HTERT RPE-1 (cell line): ENCODE measurements around the gene TOP1.

Experiments used
- in situ Hi-C: fragments of 300-500 bp; cut with MboI; formaldehyde crosslinking; loops from 4 replicates; pipeline ENCODE4 v1.14.3; 2020; ENCODE audit warnings: low sequenced_read_pairs

TOP1 gene

DNA sequence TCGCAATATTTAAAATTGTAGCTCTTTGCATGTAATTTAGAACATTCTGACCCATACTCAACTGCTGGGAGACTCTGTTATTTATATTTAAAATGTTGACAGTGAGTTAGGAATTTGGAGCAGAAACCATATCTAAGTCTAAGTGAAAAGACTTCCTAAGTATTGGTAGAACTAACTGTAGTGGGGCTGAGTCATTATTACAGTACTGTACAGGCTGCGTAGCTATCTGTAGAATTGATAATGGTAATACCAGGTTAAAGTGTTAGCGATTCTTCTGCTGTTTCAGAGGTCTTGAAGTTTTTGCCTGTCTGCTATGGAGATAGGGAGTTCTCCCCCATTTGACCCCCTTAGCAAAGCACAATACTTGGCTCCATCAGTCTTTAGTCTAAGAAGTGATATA lies 3.6 kb downstream of the TOP1 start:
- in situ Hi-C loops: no loop called here

DNA sequence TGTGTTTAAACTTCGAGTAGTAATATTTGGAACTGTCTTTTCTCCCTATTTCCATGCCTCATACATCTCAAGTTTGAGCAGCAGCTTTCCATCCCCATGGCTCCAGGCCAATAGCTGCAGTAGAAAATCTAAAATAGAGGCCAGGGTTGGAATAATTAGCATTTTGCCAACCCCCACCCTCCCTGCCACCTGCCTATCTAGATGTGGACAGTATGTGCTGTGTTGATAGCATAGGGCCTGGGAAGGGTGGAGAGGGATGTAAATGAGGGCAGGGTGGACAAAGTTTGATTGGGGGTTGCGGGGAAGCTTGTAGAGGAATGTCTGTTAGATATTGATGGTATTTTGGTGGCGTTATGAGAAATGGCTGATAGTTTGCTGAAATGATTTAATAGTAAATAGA lies 5.6 kb downstream of the TOP1 start:
- in situ Hi-C loops: no loop called here

DNA sequence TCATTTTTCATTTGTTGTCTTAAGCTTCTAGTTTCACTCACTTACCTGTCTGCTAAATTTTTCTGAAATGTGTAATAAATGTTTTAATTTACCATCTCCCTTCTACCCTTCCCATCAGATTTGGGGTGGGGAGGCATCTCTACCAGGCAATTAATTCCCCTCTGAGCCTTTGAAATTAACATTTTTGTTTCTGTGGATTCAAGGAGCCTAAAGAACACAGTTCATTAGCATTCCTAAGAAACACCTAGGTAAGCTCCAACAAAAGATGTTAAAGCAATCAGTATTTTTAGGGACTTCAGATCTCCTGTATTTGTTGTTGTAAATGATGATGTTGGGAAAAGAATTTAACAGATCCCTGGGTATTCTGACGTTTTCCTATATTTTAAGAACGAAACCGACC lies 6.6 kb downstream of the TOP1 start:
- in situ Hi-C loops: no loop called here

DNA sequence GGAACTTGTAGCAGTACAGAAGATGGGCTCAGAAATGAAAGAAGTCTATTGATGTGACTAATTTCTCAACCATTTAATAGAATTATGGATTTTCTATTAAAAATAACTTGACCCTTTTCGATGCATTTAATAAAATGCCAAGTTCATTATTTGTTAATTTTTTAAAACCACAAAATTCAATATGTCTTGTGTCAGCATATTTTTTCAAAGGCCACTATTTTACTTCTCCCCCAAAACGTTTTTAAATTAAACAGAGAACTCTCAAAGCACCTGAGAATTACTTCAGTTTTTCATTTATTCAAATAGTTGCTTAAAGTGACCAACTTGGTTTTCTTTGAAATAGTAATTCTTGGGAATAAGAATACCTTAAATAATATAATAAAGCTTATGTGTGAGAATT lies 8.6 kb downstream of the TOP1 start:
- in situ Hi-C loops: no loop called here

DNA sequence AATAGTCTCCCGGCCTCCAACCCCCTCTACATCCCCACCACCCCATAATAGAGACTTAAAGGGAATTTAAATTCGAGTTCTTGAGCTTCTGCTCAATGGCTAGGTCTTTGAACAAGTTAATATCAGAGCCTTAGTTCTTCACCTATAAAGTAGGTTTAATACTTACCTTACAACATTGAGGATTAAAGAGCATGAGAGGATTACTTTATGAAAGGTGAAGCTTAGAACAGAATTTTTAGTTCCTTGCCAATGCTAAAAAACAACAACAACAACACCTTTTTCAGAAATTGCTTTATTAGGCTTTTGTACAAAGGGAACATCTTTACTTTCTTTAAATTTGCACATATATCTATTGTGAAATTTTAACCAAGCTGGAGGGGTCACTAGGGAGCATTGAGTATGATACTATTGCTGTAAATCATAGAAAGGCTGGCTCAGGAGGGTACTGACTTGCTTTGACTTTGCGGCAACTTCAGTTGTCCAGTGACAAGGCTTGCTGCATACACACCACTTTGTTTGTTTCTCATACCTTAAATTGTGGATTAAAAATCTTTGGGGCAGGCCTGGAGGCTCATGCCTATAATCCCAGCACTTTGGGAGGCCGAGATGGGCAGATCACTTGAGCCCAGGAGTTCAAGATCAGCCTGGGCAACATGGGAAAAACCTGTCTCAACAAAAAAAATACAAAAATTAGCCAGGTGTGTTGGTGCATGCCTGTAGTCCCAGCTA lies 9.7 kb downstream of the TOP1 start:
- in situ Hi-C loops: no loop called here

DNA sequence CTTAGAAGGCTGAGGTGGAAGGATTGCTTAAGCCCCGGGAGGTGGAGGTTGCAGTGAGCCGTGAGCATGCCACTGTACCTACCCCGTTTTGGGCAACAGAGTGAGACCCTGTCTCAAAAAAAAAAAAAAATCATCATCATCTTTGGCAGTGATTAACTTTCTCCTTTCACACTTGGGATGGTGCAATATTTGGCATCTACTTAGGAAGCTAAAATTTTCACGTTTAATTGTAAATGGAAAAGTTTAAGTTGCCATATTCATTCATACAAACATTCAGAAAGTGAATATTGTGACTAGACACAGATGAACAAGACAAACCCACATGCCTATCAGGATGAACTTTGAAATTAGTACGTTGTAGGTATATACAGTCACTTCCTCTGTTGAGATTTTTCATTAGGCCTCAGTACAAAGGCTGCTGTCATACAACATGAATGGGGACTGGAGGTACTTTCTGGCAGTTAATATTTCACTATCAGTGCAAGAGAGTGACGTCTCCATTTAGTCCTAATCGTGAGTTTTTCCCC lies 10.3 kb downstream of the TOP1 start:
- in situ Hi-C loops: no loop called here

DNA sequence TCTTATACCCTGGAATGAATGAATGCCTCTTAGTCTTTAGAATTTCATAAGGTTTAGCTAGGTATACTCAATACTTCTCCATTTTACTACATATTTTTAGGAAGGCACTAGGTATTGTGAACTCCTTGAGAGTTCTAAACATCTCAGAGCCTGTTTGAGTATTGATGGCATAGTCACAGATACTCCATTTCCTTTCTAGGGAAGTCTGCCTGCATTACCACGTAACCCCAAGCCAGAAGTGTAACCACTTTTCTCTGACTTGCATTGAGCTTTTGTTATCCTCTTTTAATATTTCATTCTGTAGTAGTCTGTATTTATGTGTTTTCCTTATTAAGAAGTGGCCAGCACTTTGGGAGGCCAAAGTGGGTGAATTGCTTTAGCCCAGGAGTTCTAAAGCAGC lies 12.2 kb downstream of the TOP1 start:
- in situ Hi-C loops: no loop called here

DNA sequence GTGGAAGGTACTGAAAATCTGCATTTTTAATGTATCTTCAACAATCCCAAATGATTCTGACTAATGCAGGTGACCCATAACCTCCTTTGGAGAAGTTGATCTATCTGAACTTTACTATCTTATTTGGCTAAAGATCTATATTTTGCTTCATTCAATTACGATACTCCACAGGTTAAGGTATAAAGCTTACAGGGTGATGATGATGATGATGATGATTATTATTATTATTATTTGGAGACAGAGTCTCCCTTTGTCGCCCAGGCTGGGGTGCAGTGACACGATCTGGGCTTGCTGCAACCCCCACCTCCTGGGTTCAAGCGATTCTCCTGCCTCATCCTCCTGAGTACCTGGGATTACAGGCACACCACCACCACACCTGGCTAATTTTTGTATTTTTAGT lies 13.1 kb downstream of the TOP1 start:
- in situ Hi-C loops: no loop called here

DNA sequence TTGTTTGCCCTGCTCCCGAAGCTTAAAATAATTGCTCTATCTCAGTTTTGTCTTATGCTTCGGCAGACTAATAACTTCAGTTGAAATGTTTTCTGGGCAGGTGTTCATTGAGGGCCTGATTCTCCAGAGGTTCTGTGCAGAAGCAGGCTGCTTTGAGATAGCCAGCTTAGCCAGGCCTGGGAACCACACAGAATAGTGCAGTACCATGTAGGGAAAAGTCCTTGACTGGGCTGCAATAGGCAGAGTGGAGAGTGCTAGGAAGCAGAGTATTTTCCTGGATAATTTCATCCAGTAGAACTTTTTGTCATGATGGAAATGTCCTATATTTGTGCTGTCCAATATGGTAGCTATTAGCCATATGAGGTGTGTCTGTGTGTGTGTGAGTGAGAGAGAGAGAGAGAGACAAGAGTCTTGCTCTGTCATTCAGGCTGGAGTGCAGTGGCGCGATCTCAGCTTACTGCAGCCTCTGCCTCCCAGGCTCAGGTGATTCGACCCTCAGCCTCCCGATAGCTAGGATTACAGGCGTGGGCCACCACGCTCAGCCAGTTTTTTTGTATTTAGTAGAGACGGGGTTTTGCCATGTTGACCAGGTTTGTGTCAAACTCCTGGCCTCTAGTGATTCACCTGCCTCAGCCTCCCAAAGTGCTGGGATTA lies 15.9 kb downstream of the TOP1 start:
- in situ Hi-C loops: no loop called here

DNA sequence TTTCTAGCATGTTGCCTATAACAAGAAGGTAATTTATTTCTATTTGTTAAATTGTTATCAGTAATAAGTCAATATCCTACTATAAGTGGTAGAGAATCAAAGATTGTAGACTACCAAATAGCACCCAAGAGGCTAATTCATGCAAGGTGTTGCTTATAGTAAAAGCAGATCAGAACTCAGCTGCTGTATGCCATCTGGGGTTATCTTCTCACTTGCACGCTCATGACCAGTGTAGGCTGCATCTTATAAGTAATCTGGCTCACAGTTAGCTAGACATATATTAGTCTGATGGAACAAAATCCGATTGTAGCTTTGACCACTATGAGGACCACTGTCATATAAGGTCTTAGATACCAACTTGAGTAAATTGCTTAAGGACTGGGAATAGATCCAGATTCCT lies 17.0 kb downstream of the TOP1 start:
- in situ Hi-C loops: no loop called here

DNA sequence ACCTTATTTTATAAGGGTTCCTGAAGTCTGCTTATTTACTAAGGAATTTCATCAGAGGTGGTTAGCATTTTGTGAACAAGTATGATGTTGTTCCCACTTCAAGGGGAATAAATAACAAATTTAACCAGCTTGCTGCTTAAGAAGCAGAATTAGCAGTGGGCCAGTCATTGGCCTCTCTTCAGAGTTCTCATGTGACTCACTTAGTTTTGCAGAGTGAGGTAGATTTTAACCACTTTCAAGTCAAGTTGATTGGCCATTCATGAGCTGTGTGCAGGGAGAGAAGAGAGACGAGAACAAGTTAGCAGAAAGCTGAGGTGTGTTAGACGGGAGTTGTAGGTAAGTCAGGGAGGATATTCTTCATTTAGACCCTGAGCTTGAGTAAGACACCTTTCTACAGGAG lies 18.1 kb downstream of the TOP1 start:
- in situ Hi-C loops: no loop called here

DNA sequence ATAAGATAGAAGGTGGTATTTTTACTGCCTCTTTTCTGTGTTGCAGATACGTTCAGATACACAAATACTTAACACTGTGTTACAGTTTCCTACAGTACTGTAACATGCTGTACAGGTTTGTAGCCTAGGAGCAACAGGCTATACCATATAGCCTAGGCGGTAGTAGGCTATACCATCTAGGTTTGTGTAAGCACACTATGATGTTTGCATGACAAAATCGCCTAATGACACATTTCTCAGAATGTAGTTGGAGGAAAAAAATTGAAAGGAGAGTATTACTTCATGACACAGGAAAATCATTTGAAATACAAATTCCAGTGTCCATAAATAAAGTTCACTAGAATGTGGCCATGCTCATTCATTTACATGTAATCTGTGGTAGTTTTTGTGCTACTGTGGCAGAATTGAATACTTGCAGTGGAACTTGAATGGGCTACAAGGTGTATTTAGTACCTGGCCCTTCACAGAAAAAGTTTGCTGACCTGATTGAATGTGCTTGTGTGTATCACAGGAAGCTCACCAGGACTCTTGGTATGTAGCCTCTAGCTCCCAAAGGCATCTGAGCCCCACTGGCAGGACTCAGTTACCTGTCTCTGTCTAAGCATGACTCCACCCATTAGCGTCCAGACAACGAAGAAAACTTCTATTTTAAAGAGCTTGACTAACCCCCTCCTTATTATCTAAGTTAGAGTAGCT lies 18.8 kb downstream of the TOP1 start:
- in situ Hi-C loops: no loop called here

DNA sequence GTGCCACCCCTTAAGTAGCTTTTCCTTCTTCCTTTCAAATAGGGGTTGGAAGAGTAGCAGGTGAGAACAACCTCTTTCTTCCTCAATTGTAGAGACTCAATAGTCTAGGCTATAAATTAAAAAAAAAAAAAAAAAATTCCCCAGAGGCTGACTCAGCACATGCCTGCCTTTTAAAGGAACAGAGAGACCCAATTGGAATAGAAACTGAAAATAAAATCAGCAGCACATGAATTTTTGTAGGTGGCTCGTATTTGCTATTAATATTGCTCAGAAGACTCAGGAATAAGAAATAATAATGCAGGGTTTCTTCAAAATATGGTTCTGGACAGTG lies 19.3 kb downstream of the TOP1 start:
- in situ Hi-C loops: no loop called here

DNA sequence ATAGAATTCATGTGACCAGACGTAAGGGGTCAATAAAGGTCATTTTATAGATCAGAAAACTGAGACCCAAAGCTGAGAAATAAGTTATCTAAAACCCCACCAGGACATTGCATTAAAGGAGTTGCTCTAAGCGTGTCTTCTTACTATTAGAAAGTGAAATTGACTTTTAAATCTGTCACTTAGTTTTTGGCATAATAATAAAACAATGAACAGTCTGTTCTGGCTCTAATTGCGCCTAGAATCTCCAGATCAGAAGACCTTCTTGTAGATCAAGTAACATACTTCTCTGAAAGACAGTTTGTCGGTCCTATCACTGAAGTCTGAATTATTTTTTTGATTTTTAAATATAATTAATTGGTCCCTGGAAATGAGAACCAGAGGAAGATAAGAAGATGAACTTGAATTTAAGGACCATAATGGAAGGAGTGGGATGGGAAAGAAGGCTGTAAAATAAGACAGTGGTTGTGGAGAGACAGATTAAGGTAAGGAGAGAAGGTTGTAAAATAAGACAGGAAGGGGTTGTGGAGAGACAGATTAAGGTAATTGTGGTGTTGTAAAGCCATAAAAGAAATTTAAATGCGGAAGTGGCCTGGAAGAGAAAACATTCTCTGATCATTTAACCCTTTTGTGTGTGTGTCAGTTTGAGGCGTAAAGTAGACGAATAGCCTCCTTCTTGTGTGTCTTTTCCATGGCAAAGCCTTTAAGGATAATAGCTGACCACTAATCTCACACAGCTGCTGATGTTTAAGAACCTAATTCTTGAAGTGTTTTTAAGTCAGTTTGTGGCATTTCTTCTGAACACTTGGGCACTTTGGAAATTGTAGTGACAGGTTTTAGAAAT lies 20.1 kb downstream of the TOP1 start:
- in situ Hi-C loops: no loop called here

DNA sequence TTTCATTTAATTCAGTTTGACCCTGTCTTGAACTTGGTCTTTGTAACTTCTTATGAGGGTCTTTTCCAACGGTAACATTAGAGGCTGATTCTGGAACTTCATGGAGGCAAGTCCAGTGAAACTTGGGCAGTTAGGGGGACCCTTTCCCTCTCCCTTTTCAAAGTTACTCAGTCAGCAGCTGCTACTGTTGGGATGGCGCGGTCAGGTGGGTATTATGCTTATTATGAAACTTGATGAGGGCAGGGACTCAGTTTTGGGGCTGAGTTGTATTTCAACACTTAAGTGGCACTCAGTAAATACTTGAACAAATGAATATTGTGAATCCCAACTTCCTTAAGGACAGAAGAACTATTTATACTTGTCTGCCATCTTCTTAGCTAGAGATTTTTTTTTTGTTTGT lies 20.8 kb downstream of the TOP1 start:
- in situ Hi-C loops: no loop called here

DNA sequence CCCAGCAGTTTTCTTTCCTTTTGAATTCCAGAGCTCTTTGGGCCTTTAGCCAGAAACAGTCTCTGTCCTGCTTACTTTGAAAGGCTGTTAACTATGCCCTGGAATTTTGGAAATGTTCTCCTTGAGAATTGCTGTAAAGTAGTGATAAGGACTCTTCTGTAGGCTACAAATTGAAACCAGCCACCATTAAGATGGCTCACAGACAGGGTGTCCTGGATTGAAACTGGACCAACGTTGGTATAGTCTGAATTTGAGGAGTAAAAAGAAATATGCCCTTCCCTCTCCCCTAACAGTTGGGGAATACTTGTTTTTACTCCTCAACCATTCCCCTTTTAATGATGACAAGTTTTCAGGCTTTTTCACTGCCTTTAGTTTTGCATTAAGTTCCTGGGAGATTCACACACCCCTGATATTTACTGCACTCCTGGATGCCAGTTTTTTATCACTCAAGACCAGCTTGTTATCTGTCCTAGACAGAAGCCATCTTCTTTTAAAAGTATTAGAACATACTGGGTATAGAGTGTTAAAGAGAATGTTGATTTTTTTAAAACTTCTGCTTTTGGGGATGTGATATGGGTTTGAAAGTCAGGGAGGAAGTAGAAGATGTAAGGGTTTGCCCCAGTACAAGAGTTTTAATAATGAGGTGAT lies 21.9 kb downstream of the TOP1 start:
- in situ Hi-C loops: no loop called here

DNA sequence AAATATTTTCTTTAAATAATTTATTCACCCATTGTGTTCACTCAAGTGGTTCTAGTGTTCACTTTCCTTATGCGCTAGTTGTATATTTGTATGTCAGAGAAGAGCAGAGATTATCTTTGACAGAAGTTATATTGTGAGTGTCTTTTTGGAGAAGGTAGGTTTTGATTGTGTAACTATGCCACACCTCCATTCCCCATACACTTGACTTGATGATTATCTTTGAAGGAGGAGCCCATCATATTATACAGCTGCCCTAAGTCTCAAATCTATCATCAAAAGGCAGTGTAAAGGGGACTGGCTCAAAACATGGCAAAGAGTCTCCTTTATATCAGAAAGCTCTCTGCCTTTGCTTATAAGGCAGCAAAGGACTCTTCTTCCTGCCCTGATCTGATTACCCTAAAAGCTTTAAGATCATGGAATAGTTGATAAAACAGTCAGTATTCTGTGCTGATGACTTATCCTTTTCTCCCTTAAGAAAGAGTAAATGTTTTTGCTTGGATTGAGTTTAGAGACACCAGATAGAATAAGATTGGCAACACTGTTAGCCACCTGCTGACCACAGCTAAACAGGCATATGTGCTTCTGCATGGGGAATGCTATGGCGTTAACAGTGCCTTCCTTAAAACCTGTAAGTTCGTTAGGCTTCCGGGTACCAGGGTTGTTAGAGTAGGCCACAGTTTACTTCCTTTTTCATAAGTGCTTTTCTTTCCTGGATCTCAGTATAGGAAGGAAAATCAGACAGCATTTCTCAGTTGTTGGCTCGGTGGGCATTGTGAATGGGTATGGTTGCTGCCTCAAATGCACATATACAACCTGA lies 22.6 kb downstream of the TOP1 start:
- in situ Hi-C loops: no loop called here

DNA sequence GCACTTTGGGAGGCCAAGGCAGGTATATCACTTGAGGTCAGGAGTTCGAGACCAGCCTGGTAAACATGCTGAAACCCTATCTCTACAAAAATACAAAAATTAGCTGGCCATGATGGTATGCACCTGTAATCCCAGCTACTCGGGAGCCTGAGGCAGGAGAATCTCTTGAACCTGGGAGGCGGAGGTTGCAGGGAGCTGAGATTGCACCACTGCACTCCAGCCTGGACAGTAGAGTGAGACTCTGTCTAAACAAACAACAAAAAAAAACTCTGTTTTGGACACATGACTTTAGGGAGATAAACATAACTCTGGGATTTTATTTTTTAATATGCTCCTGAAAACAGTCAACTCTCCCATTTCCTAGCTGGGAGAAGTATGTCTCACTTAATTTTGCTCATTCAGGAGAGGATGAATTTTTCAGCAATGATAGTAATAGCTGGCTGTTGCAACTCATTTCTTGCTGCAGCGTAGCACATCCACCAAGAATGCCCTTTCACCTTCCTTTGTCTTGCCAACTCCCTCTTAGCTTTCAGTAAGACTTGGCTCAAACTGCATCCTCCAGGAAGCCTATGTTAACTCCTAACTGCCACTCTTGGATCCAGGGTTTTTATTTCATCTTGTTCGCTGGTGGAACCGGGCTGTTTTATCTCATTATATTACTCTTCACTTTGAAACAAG lies 24.3 kb downstream of the TOP1 start:
- in situ Hi-C loops: no loop called here

DNA sequence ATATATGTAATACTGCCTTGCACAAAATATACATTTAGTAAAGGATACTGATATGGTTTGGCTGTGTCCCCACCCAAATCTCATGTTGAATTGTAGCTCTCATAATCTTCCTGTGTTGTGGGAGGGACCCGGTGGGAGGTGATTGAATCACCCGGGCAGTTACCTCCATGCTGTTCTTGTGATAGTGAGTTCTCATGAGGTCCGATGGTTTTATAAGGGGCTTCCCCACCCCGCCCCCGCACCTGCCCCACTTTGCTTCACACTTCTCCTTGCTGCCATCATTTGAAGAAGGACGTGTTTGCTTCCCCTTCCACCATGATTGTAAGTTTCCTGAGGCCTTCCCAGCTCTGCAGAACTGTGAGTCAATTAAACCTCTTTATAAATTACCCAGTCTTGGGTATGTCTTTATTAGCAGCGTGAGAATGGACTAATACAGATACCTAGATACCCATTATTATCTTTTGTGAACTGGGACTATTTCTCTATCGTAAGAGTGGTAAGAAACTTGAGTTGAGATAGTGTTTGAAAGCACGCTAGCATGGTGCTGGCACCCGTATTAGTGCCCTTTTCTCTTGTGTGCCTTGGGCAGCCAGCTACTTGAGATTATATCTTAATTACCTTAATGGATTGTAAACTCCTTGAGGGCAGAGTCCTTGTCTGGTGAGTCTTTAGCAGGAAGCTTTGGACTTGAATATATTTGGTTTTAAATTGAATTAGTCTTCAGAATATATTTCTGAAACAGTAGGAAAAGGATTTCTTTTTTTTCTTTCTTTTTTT lies 25.6 kb downstream of the TOP1 start:
- in situ Hi-C loops: no loop called here
